ENCODE data around the gene NR6A1. TPM values are rescaled to one million over a fixed set of nuclear protein-coding genes. Genes with fewer than 3 reads are reported as not detected.
A peak's percentile ranks its signal among the peaks of the same experiment; 100 is the strongest.

The NR6A1 gene
- total RNA-seq, 1 experiment from 2014 or later: 97.7 TPM

DNA sequence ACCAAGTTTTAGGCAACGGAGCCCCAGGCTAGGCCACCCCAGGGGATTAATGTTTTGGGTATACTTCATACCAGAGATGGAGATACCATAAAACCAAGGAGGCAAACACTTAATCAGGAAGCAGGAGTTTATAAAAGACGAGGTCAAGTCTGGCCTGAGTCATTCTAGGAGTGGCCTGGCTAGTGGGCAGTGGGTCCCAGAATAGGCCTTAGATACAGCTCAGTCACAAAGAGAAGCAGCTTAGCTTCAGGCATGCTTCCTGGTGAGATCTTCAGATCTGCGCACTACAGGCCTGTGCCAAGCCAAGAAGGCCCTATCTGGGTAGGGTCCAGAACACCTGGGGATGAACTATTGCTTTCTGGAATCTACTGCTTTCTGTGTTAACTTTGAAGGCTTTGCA lies 243.3 kb downstream of the NR6A1 start:
- H3K27me3 ChIP-seq (ENCODE audit: control insufficient read depth, insufficient read depth, low read length): no peaks in the 10 kb centered on the region
- peaks cover 2% of the 10 kb centered on the region; the same call in 1 of the 2 replicates for H3K36me3 ChIP-seq (replicated peaks; ENCODE audit: control insufficient read depth, insufficient read depth, low read length)
- DNase-seq: no peak

DNA sequence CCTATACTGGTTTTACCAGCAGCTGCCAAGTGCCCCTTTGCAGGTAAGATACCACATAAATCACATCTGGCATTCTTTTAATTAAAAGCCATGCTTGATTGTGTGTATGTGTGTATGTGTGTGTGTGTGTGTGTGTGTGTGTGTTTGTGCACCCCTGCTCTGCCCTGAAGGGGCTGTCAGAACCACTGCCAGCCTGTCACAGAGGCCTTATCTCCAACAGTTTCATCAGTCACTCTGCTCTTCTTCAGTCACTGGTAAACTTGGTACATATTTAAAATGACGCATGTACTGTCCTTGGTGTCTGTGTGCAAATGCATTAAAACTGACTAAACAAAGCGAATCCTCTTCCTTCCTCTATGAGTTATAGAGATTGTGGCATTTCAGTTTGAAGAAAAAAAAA lies 244.9 kb downstream of the NR6A1 start:
- Histone ChIP-seq H3K27me3 (ENCODE audit: control insufficient read depth, insufficient read depth, low read length) (no peaks in the 10 kb centered on the region), H3K36me3 (replicated peaks; ENCODE audit: control insufficient read depth, insufficient read depth, low read length) (peaks cover 2% of the 10 kb centered on the region; the same call in 1 of the 2 replicates), H3K4me3 (ENCODE audit: insufficient read depth, low read depth, low read length) (no peak overlapping the region)
- no peak for DNase-seq

More for the DNA sequence above, 243.3 kb downstream of the NR6A1 start:
- no peak overlapping the region for H3K4me3 ChIP-seq (ENCODE audit: insufficient read depth, low read depth, low read length)

DNA sequence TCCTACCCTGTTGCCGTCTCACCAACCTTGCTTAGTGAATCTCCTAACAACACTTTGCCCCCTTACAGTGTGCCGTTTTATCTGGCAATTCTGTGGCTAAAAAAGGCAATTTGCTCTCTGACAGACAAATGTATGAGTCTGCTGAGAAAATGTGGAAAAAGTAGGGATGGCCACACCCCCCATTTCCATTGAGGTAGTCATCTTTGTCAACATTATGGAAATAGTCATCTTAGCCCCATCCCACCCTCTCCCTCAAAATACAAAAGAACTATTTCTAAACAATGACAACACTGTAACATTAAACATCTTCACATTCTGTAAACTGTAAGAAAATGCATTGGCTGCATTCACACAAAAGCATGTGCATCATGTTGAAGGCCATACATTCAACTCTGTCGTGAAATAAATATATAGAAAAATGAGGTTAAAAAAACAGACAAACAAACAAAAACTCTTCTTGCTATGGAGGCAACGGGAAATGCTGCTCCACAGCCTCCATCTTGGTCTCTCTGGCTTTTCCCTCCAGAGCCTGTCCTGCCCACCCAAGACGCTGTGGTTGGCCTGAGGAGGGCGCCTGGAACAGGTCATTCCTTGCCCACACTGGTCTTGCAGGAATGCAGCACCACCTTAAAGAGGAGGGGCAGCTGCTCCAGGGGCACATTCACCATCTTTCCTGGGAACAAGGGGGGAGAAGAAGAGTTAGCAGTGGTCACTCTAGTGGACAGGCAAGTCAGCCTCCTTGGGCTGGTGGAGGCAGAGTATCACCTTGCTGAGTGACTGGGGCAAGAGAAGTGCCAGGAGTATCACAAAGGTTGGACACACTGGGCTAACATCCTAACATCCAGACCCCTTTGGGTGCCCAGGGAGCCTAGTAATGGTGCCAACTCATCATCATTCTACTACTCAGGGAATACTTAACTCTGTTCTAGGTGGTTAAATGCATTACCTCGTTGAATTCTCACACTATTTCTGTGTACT lies 248.7 kb downstream of the NR6A1 start:
- peaks cover 2% of the 10 kb centered on the region; the same call in 1 of the 2 replicates for H3K36me3 ChIP-seq (replicated peaks; ENCODE audit: control insufficient read depth, insufficient read depth, low read length)
- DNase-seq: peak; percentile 79
- no peaks in the 10 kb centered on the region for H3K27me3 ChIP-seq (ENCODE audit: control insufficient read depth, insufficient read depth, low read length)
- no peak overlapping the region for H3K4me3 ChIP-seq (ENCODE audit: insufficient read depth, low read depth, low read length)

DNA sequence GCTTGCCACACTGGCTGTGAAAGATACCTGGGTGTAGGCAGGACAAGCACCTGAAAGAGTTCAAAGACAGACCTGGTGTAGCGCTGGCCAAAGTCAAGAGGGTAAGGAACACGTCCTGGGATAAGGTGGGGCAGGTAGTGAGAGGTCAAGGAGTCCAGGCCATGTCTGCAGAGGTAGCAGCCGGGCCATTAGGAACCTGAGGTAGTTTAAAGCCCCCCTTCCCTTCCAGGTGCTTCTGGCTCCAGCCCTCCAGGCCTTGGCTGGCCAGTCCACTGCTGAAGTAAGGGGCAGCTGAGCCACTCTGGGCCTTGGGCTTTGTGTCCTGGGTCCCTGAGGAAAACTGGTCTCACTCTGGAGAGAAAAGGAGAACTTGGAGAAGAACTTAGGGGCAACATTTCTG lies 250.0 kb downstream of the NR6A1 start:
- Histone ChIP-seq H3K36me3 (replicated peaks; ENCODE audit: control insufficient read depth, insufficient read depth, low read length) (peaks cover 2% of the 10 kb centered on the region; the same call in 1 of the 2 replicates), H3K4me3 (ENCODE audit: insufficient read depth, low read depth, low read length) (no peak overlapping the region), H3K27me3 (ENCODE audit: control insufficient read depth, insufficient read depth, low read length) (no peaks in the 10 kb centered on the region)
- no peak for DNase-seq

DNA sequence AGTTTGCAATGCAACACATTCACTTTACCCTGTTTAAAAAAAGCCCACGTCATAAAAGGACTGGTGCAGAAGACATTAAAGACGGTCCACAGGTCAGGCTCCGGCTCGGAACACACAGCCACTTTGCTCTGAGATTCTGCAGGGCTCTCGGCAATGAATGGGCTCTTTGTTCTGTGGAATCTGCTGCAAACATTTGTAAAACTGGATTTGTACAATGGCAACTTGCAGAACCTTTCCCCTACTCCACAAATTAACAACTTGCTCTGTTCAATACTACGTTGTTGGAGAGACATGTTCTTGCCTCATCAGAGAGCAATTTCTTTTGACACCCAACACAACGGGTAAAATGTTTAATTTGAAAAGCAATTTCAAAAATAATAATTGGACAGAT lies 250.9 kb downstream of the NR6A1 start:
- Histone ChIP-seq H3K36me3 (replicated peaks; ENCODE audit: control insufficient read depth, insufficient read depth, low read length) (no peaks in the 10 kb centered on the region), H3K4me3 (ENCODE audit: insufficient read depth, low read depth, low read length) (no peak overlapping the region), H3K27me3 (ENCODE audit: control insufficient read depth, insufficient read depth, low read length) (no peaks in the 10 kb centered on the region)
- no peak for DNase-seq

DNA sequence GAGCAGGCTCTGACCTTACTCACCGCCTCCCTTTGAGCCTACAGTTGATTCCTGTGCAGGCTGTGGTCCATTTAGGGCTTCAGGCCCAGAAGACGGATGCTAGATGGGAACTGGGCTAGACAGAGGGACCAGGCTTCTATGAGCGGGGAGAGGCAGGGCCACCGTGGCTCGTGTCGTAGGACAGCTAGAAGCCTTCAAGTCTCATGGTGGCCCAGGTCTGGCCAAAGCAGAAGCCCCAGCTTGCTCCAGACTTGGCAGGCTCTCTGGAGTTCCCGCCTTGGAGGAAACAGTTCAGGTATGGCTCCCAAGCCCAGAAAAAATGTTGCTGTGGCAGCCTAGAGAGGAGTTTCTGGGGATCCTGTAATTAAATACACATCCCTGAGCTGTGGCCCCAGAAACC lies 253.0 kb downstream of the NR6A1 start:
- DNase-seq: no peak
- Histone ChIP-seq H3K4me3 (ENCODE audit: insufficient read depth, low read depth, low read length) (no peak overlapping the region), H3K27me3 (ENCODE audit: control insufficient read depth, insufficient read depth, low read length) (no peaks in the 10 kb centered on the region), H3K36me3 (replicated peaks; ENCODE audit: control insufficient read depth, insufficient read depth, low read length) (no peaks in the 10 kb centered on the region)

DNA sequence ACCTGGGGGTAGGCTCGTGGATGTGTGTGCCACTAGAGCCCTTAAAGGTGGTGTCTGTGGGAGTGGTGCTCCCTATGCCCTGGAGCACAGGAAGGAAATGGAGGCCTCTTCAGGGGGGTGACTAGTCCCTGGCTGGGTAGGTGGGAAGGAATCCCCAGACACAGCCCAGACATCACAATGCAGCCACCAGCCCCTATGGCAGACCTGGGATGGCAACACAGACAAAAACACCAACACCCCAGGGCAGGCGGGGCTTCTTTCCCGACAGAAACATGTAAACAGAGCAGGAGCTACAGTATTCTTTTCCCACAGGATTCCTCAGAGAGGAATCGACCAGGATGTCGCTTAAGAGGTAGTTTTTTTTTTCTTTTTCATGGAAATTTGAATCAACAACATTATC lies 253.5 kb downstream of the NR6A1 start:
- DNase-seq: no peak
- Histone ChIP-seq H3K27me3 (ENCODE audit: control insufficient read depth, insufficient read depth, low read length) (no peaks in the 10 kb centered on the region), H3K36me3 (replicated peaks; ENCODE audit: control insufficient read depth, insufficient read depth, low read length) (no peaks in the 10 kb centered on the region), H3K4me3 (ENCODE audit: insufficient read depth, low read depth, low read length) (no peak overlapping the region)

DNA sequence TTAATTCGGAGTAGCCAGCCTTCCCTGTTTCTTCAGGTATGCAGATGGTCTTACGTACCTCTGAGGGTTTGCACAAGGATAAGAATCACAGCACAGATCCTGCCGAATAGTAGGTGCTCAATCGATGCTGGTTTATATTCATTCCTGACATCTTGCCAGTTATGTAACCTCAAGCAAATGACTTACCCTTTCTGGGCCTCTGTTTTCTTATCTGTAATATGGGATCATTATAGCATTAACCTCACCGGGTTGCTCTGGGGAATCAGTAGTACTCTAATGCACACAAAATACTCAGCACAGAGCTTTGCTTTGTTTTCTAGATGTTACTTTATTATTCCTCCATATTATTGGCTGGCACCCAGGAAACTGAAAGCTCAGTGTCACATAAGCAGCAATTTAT lies 256.2 kb downstream of the NR6A1 start:
- no peak overlapping the region for H3K4me3 ChIP-seq (ENCODE audit: insufficient read depth, low read depth, low read length)
- no peaks in the 10 kb centered on the region for H3K27me3 ChIP-seq (ENCODE audit: control insufficient read depth, insufficient read depth, low read length)
- no peaks in the 10 kb centered on the region for H3K36me3 ChIP-seq (replicated peaks; ENCODE audit: control insufficient read depth, insufficient read depth, low read length)
- no peak for DNase-seq

DNA sequence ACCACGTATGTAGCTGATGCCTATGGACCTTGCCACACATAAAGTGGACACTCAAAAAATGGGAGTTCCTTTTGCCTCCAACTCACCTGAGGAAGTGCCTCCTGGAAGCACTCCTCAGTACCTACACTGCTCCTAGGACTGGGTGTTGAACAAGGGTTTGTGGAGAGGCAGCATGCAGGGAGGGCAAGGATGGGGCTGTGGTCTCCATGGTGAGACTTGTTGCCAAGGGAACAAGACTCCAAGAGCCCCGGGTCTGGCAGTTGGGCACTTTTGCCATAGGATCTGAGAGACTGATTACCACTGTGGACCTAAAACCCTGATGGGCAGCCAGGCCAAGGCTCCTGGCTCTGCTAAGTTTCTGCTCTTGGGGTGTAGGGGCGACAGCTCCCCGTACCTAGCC lies 257.0 kb downstream of the NR6A1 start:
- no peaks in the 10 kb centered on the region for H3K27me3 ChIP-seq (ENCODE audit: control insufficient read depth, insufficient read depth, low read length)
- H3K4me3 ChIP-seq (ENCODE audit: insufficient read depth, low read depth, low read length): no peak overlapping the region
- peak; percentile 63 for DNase-seq
- no peaks in the 10 kb centered on the region for H3K36me3 ChIP-seq (replicated peaks; ENCODE audit: control insufficient read depth, insufficient read depth, low read length)

DNA sequence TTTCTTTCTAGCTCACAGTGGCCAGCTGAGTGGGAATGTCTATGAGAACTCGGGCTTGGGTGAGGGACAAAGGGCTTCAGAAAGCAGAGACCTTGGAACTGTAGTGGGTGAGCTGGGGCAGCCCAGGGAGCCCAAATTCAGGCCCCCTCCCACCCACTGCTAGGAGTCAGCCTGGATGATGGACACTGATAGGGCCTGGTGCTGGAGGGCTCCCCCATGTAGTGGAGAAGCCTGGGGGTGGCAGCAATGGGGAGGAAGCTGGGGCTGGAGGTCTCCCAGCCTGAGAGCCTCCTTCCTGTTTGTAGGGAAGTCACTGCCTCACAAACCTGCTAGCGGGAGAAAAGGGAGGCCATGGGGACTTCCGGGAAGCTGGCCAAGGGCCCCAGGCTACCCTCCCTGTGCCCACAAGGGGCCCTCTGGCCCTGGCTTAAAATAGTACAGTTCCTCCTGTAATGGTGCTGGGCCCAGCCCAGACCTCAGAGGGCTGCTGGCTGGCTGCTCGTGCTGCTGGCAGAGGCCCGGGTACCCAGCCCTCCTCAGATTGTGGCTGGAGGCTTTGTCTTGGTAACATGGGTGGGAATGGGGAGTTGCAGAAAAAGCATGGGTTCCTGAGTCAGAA lies 257.6 kb downstream of the NR6A1 start:
- Histone ChIP-seq H3K27me3 (ENCODE audit: control insufficient read depth, insufficient read depth, low read length) (no peaks in the 10 kb centered on the region), H3K4me3 (ENCODE audit: insufficient read depth, low read depth, low read length) (no peak overlapping the region), H3K36me3 (replicated peaks; ENCODE audit: control insufficient read depth, insufficient read depth, low read length) (no peaks in the 10 kb centered on the region)
- DNase-seq: peak; percentile 65

DNA sequence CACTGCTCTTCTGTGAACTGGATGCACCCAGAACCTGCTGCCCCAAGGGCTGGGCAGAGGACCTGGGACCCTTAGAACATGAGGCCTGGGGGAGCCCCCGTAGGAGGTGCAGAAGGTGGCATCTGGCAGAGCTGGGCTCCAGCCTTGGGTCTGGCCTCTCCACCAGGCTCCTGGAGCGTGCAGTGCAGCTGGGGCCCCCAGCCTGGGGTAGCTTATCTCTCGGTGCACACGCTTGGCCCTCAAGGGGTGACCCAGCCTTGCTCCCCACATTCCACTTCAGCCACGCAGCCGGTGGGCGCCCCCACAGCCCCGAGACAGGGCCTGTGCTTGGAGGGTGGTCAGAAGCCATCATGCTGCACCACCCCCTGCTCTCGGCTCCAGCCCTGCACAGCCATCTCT lies 258.3 kb downstream of the NR6A1 start:
- no peaks in the 10 kb centered on the region for H3K36me3 ChIP-seq (replicated peaks; ENCODE audit: control insufficient read depth, insufficient read depth, low read length)
- H3K27me3 ChIP-seq (ENCODE audit: control insufficient read depth, insufficient read depth, low read length): no peaks in the 10 kb centered on the region
- peak; percentile 68 for DNase-seq
- H3K4me3 ChIP-seq (ENCODE audit: insufficient read depth, low read depth, low read length): no peak overlapping the region

DNA sequence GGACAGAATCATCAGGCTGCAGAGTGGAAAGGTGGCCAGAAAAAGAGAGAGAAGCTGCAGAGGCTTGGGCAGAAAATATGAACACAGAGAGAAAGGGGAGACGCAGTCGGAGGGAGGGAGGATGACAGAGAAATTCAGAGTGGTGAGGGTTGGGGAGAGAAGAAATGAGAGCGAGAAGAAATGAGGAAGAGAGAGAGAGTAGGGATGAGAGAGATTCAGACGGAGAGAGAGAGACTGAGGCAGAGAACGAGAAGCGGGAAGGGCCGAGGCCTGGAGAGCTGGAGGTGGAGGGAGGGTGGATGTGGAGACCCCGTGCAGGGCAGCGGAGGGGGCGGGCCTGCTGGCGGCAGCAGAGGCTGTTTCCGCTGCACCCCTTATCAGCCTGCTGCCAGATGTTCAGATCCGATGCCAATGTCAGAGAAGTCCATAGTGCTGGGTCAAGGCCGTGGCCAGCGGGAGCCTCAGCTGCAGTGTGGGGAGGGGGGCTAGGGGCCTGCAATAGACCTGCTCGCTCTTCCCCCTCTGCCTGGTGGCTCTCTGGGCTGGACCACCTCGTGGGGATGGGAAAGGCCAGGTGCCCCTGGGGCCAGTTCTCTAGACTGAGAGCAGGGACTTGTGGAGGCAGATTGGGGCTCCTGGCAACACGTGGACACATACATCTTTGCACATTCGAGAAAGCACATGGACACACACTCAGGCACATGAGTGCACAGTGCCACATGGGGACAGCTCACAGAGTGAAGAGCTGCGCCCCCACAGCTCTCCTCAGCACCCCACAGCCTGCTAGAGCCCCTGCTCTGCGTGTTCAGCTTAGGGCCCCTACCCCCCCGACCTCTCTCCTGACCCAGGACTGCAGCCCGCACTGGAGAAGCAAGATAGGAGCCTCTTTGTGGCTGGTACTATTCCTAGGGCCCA lies 259.0 kb downstream of the NR6A1 start:
- Histone ChIP-seq H3K4me3 (ENCODE audit: insufficient read depth, low read depth, low read length) (no peak overlapping the region), H3K36me3 (replicated peaks; ENCODE audit: control insufficient read depth, insufficient read depth, low read length) (no peaks in the 10 kb centered on the region), H3K27me3 (ENCODE audit: control insufficient read depth, insufficient read depth, low read length) (no peaks in the 10 kb centered on the region)
- DNase-seq: peak; percentile 83

DNA sequence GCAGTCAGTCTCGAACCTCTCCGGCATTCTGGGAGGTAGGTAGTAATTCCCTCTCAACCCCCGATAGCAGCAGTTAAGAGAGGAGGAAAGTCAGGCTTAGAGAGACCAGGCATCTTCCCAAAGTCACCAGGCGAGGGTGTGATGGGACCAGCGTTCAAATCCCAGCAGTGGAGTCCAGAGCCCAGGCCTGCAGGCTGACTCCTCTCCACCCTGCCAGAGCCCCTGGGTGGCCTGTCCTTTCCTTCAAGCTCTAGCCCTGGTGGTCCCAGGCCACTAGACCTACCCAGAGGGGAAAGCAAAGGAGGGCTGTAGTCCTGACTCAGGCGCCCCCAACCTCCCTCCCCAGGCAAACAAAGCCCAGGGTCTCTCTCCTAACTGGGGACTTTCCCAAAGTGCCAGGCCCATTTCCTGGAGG lies 259.7 kb downstream of the NR6A1 start:
- Histone ChIP-seq H3K36me3 (replicated peaks; ENCODE audit: control insufficient read depth, insufficient read depth, low read length) (no peaks in the 10 kb centered on the region), H3K27me3 (ENCODE audit: control insufficient read depth, insufficient read depth, low read length) (peaks cover 1% of the 10 kb centered on the region; the same call in 1 of the 2 replicates), H3K4me3 (ENCODE audit: insufficient read depth, low read depth, low read length) (no peak overlapping the region)
- DNase-seq: peak; percentile 81

DNA sequence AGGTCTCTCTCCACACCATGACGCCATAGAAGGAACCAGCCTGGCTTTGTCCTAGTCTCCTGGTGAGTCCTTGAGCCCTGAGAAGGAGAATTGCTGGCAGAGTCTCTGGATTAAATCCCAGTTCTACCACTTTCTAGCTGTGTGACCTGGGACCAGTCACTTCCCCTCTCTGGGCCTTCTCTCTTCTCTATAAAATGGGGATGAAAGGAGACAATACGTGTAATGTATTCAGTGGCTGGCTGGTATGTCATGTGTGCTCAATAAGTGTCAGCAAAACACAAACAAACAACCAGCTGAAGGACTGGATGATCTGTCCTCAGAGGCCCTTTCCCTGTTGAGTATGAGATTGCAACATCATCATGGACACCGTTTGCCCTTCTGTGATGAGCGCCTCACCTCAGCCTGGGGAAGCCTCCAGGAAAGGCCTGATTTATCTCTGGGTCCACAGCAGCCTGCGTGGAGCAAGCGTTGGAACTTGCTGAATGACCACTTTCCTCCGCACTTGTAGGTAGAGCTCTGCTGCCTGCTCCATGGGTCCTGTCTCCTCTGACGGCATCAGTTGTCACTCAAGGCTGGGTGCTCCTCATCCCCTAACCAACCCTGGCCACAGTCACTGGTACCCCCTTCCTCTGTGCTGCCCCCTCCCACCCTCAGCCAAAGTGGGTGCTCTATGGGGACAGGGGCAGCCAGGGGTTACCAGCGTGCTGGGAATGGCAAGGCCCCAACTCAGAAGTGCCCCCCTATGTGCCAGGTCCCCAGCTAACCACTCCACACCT lies 260.3 kb downstream of the NR6A1 start:
- no peak for DNase-seq
- Histone ChIP-seq H3K27me3 (ENCODE audit: control insufficient read depth, insufficient read depth, low read length) (peaks cover 7% of the 10 kb centered on the region), H3K36me3 (replicated peaks; ENCODE audit: control insufficient read depth, insufficient read depth, low read length) (no peaks in the 10 kb centered on the region), H3K4me3 (ENCODE audit: insufficient read depth, low read depth, low read length) (no peak overlapping the region)

Data from H7 (cell line).